H1 (cell line): Measurements from ENCODE around the gene MYO1D. TPM values are rescaled to one million over a fixed set of nuclear protein-coding genes. Genes with fewer than 3 reads are reported as not detected.

Source experiments
- CTCF ChIA-PET: fragments of 300-600 bp; sonication (Branson Sonifier 250); formaldehyde crosslinking; loops from one replicate; lab custom pipeline; 2021; ENCODE audit not compliant: partially characterized antibody; lab: Charles Lee
- POLR2A ChIA-PET: fragments of 300-600 bp; sonication (Branson Sonifier 250); formaldehyde crosslinking; loops from one replicate; lab custom pipeline; 2021; ENCODE audit warnings: inconsistent platforms; ENCODE audit not compliant: partially characterized antibody; lab: Charles Lee
- DNase-seq, 2 experiments: peaks; one replicate each; pipeline versions ENCODE4 v3.0.0 to v3.0.0-alpha.2; 2010 to 2022; ENCODE audit warnings: low spot score in 2 of 2, low read depth in 1 of 2, mixed read lengths in 1 of 2
- FAIRE-seq: peaks from 2 replicates; lab custom pipeline; 2011; peaks lifted over from hg19 to GRCh38; lab: Jason Lieb, UNC
- H2AFZ ChIP-seq: 2 replicates; pipeline ENCODE4 v1.8.1; 2012; ENCODE audit warnings: low read length, inconsistent platforms
- H2AK5ac ChIP-seq: 2 replicates; pipeline ENCODE4 v1.6.1; 2013; ENCODE audit warnings: low read depth, low read length
- H2BK120ac ChIP-seq: replicated peaks from 2 replicates; pipeline ENCODE3; 2013; ENCODE audit warnings: low read depth, low read length, inconsistent platforms
- H2BK12ac ChIP-seq: 2 replicates; pipeline ENCODE4 v1.6.1; 2013; ENCODE audit warnings: low read depth, low read length
- H2BK15ac ChIP-seq: 2 replicates; pipeline ENCODE4 v1.6.1; 2013; ENCODE audit warnings: low read length
- H2BK20ac ChIP-seq: 2 replicates; pipeline ENCODE4 v1.6.1; 2013; ENCODE audit warnings: low read length
- H2BK5ac ChIP-seq: 2 replicates; pipeline ENCODE4 v1.6.1; 2013; ENCODE audit warnings: low read depth, low read length
- H3K14ac ChIP-seq: 2 replicates; pipeline ENCODE4 v1.6.1; 2013; ENCODE audit warnings: inconsistent platforms; ENCODE audit not compliant: insufficient read length
- H3K18ac ChIP-seq: 2 replicates; pipeline ENCODE4 v1.6.1; 2013; ENCODE audit warnings: low read length; ENCODE audit errors: extremely low read depth
- H3K23ac ChIP-seq: 2 replicates; pipeline ENCODE4 v1.6.1; 2013; ENCODE audit warnings: inconsistent platforms; ENCODE audit not compliant: insufficient read length
- H3K23me2 ChIP-seq: 2 replicates; pipeline ENCODE4 v1.6.1; 2013; ENCODE audit warnings: low read depth, low read length
- H3K27ac ChIP-seq: 2 replicates; pipeline ENCODE4 v1.6.1; 2011; ENCODE audit warnings: low read depth, low read length, inconsistent platforms
- H3K27me3 ChIP-seq, 4 experiments: replicated peaks in 1 of 4; 1 replicate in 1 of 4; 2 replicates in 3 of 4; pipeline versions ENCODE4 v1.6.1 to v1.8.1; 2011 to 2013; ENCODE audit warnings: low read length in 3 of 4, mild to moderate bottlenecking in 3 of 4, inconsistent platforms in 2 of 4, mixed read lengths in 2 of 4, moderate library complexity in 1 of 4; ENCODE audit not compliant: control insufficient read depth in 3 of 4, insufficient read depth in 3 of 4; ENCODE audit errors: extremely low read depth in 1 of 4
- H3K36me3 ChIP-seq, 4 experiments: 2 replicates each; pipeline versions ENCODE4 v1.6.1 to v1.8.1; 2011 to 2013; ENCODE audit warnings: mild to moderate bottlenecking in 4 of 4, low read length in 3 of 4, moderate library complexity in 2 of 4, control low read depth in 1 of 4, inconsistent platforms in 1 of 4; ENCODE audit not compliant: insufficient read depth in 4 of 4, control insufficient read depth in 2 of 4
- H3K4ac ChIP-seq: replicated peaks from 2 replicates; pipeline ENCODE3; 2013; ENCODE audit warnings: low read length, low read depth, mixed read lengths, inconsistent platforms; ENCODE audit not compliant: insufficient read length
- H3K4me1 ChIP-seq, 4 experiments: replicated peaks in 1 of 4; 1 replicate in 1 of 4; 2 replicates in 3 of 4; pipeline versions ENCODE4 v1.6.1 to v1.8.1; 2011 to 2013; ENCODE audit warnings: low read length in 3 of 4, inconsistent platforms in 2 of 4, mixed read lengths in 1 of 4; ENCODE audit not compliant: insufficient read depth in 4 of 4, control insufficient read depth in 3 of 4
- H3K4me2 ChIP-seq, 2 experiments: 2 replicates each; pipeline versions ENCODE4 v1.6.1 to v1.8.1; 2011 to 2013; ENCODE audit warnings: low read depth in 2 of 2, low read length in 2 of 2, control low read depth in 1 of 2, inconsistent platforms in 1 of 2, mild to moderate bottlenecking in 1 of 2; ENCODE audit not compliant: insufficient read depth in 1 of 2
- H3K4me3 ChIP-seq, 4 experiments: fragments of 200-600, 300-600 bp in 1 of 4; sonication (generic), shearing (Covaris generic), sonication (Bioruptor Twin) in 1 of 4; 2 replicates each; pipeline versions ENCODE4 v1.5.1 to v1.8.1; 2011 to 2016; ENCODE audit warnings: low read length in 4 of 4, low read depth in 3 of 4, control low read depth in 2 of 4, inconsistent platforms in 2 of 4, mild to moderate bottlenecking in 2 of 4, mixed read lengths in 1 of 4, moderate library complexity in 1 of 4; ENCODE audit not compliant: insufficient read depth in 2 of 4; ENCODE audit errors: extremely low read depth in 1 of 4
- H3K56ac ChIP-seq: replicated peaks from 2 replicates; pipeline ENCODE3; 2013; ENCODE audit warnings: low read depth, mild to moderate bottlenecking, mixed read lengths, low read length, inconsistent platforms; ENCODE audit not compliant: insufficient read length
- H3K79me1 ChIP-seq: 2 replicates; pipeline ENCODE4 v1.6.1; 2013; ENCODE audit warnings: low read depth, low read length, control low read depth
- H3K79me2 ChIP-seq, 2 experiments: 2 replicates each; pipeline versions ENCODE4 v1.6.1 to v1.8.1; 2012 to 2013; ENCODE audit warnings: low read length in 2 of 2, mild to moderate bottlenecking in 2 of 2, inconsistent platforms in 1 of 2; ENCODE audit not compliant: insufficient read depth in 2 of 2, control insufficient read depth in 1 of 2
- H3K9ac ChIP-seq, 4 experiments: replicated peaks in 1 of 4; 1 replicate in 1 of 4; 2 replicates in 3 of 4; pipeline versions ENCODE4 v1.6.1 to v1.8.1; 2011 to 2013; ENCODE audit warnings: low read depth in 3 of 4, low read length in 3 of 4, control low read depth in 2 of 4, mild to moderate bottlenecking in 2 of 4, moderate library complexity in 2 of 4, inconsistent platforms in 1 of 4; ENCODE audit errors: extremely low read depth in 1 of 4
- H3K9me3 ChIP-seq, 2 experiments: 2 replicates each; pipeline versions ENCODE4 v1.6.1 to v1.8.1; 2012 to 2013; ENCODE audit warnings: mild to moderate bottlenecking in 2 of 2, moderate library complexity in 2 of 2, control low read depth in 1 of 2, inconsistent platforms in 1 of 2, low read depth in 1 of 2, low read length in 1 of 2, mixed read lengths in 1 of 2; ENCODE audit not compliant: insufficient read depth in 2 of 2
- H4K20me1 ChIP-seq, 2 experiments: replicated peaks in 1 of 2; 2 replicates each; pipeline versions ENCODE3 to v1.8.1; 2011 to 2013; ENCODE audit warnings: inconsistent platforms in 2 of 2, low read length in 2 of 2, mild to moderate bottlenecking in 1 of 2; ENCODE audit not compliant: insufficient read depth in 2 of 2, control insufficient read depth in 1 of 2
- H4K5ac ChIP-seq: 2 replicates; pipeline ENCODE4 v1.6.1; 2013; ENCODE audit warnings: low read length, low read depth, mixed read lengths, inconsistent platforms; ENCODE audit not compliant: insufficient read length
- H4K8ac ChIP-seq: 2 replicates; pipeline ENCODE4 v1.8.0; 2013; ENCODE audit warnings: mild to moderate bottlenecking, moderate library complexity, low read length, inconsistent platforms; ENCODE audit not compliant: insufficient read depth; ENCODE audit errors: extremely low read depth
- H4K91ac ChIP-seq: replicated peaks from 2 replicates; pipeline ENCODE3; 2013; ENCODE audit warnings: low read length, mixed read lengths, inconsistent platforms; ENCODE audit not compliant: insufficient read length
- SUZ12 ChIP-seq: fragments of 200-600 bp; sonication (generic); IDR thresholded peaks from 2 replicates; pipeline ENCODE4 v1.6.1; 2012; ENCODE audit warnings: mild to moderate bottlenecking, inconsistent platforms, low read length, moderate library complexity, mixed read lengths
- YY1 ChIP-seq: IDR thresholded peaks from 2 replicates; pipeline ENCODE4 v1.6.1; 2011; ENCODE audit warnings: low read depth, mild to moderate bottlenecking, low read length
- WGBS, 2 experiments: shearing (Covaris generic) in 1 of 2; methylation state at CpG; one replicate each; pipeline versions ENCODE4 v1.1.6 to v1.1.7; 2013 to 2015; ENCODE audit warnings: low lambda C conversion rate in 2 of 2, mixed read lengths in 2 of 2, inconsistent platforms in 1 of 2, low coverage in 1 of 2, missing lambda C conversion rate in 1 of 2; ENCODE audit not compliant: insufficient replicate concordance in 2 of 2, insufficient coverage in 1 of 2, insufficient read length in 1 of 2; ENCODE audit errors: extremely low coverage in 1 of 2, missing lambda C conversion rate in 1 of 2; 5-methylcytosine and 5-hydroxymethylcytosine counted together
- polyA plus RNA-seq, 7 experiments: library from polyadenylated mRNA; depleted of rRNA in 3 of 7; stranded (reverse) in 5 of 7; unstranded in 2 of 7; fragments of >200 nt in 5 of 7; fragments of 200-250 nt in 2 of 7; gene quantifications; 1 replicate in 5 of 7; 2 replicates in 1 of 7; 4 replicates in 1 of 7; pipeline versions ENCODE4 v1.2.1 to v1.2.3, GENCODE V29; 2011 to 2013; ENCODE audit warnings: missing spikeins in 2 of 7, mixed read lengths in 2 of 7
- total RNA-seq: library from RNA; stranded (reverse); fragmentation: NEBNext Ultra II Directional; extraction: Animal tissue kit (Norgen Biotek cat#: 25700); gene quantifications from 2 replicates; pipeline ENCODE4 v1.2.1, GENCODE V29; 2021

Gene MYO1D
- total and polyA plus RNA-seq, 2 of the 8 experiments (the other 6 are each of a cell fraction or from before 2014, with no cell fraction given): 6.5 to 25.4 TPM

- DNase-seq (no peak), FAIRE-seq (peak; percentile 24)
- Histone ChIP-seq H4K91ac (no peak overlapping the region), H2BK120ac (no peak overlapping the region), H2AK5ac (no peak overlapping the region), H4K20me1 (no peaks in the 10 kb centered on the region), H2BK12ac (no peak overlapping the region), H3K4me1 (0 out of 7 replicates have a peak, but pooled peaks cover 0 to 5% (median 0%) of the 10 kb centered on the region in 4 experiments), H3K9ac (no peak overlapping the region), H3K56ac (no peak overlapping the region), H2BK20ac (no peak overlapping the region), H4K8ac (no peak overlapping the region), H3K23me2 (no peaks in the 10 kb centered on the region), H3K23ac (no peak overlapping the region), H4K5ac (no peak overlapping the region), H2BK5ac (no peak overlapping the region), H3K4ac (no peak overlapping the region), H3K18ac (no peak overlapping the region), H3K79me2 (no peaks in the 10 kb centered on the region), H3K27ac (no peak overlapping the region; the same call in 1 of the 2 replicates), H3K79me1 (no peaks in the 10 kb centered on the region), H3K14ac (no peak overlapping the region), H3K4me2 (no peak overlapping the region), H2BK15ac (no peak overlapping the region), H3K36me3 (no peaks in the 10 kb centered on the region), H3K4me3 (peak overlapping the region in 2 of 4 experiments; percentile 20 to 29; a peak in 2 of 8 replicates), H3K27me3 (no peaks in the 10 kb centered on the region), H2AFZ (peak overlapping the region; percentile 11; the same call in 1 of the 2 replicates), H3K9me3 (no peaks in the 10 kb centered on the region)
- ChIA-PET POLR2A (interaction anchor here (0.7 kb wide), 1 partner anchor 241 kb away, joined by 3 read pairs; no protein-coding TSS in a partner anchor), CTCF (interaction anchor here (1.4 kb wide), 1 partner anchor 25 kb away, joined by 3 read pairs; no protein-coding TSS in a partner anchor)
- WGBS, 2 experiments: 89% methylated on average over 15 of the region's 16 CpGs; no CpG with 5 or more reads in 1 of the 2 experiments
- TF ChIP-seq SUZ12 (no peak), YY1 (peak; percentile 62; the same call in 1 of the 2 replicates)
These were observed 192.6 kb downstream of the MYO1D start for GRCh38 chr17:32684087-32684958.
